ENCODE results near the gene PEDS1. TPM values are rescaled to one million over a fixed set of nuclear protein-coding genes. Genes with fewer than 3 reads are reported as not detected.

The PEDS1 gene
- total and polyA plus RNA-seq, 2 of the 13 experiments (the other 11 are each of a cell fraction or from before 2014, with no cell fraction given): 30.5 to 93.9 TPM

DNA sequence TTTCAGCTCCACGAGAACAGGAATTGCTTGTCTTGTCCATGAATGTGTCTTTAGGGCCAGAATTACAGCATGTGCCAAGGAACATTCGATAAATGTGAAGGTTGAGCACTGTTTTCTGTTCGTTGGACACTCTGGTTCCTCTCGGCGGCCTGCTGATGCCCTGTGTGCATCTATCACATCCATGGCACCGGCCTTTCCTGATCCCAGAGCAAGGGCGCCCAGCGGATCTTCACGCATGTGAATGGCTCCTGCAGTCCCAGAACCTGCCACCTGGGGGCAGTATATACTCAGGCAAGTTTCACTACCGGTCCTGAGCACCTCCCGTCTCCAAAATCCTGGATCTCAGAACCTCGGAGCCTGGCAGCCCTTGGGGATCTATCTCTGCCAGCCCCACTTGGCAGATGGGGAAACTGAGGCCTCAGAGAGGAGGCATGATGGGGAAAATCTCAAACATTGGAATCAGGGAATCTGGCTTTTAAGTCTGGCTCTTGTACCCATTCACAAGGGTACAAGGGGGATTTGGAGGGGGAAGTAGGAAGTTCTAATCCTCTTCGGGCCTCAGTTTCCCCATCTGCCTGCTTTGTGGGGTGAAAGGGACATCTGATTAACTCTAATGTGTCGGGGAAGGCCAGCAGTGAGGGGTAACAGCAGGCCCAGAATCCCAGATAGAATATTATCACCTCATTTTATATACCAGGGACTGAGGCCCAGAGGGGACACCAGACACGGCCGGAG lies 32.8 kb upstream of the PEDS1 start (continued):
- TF ChIP-seq, protein P1, sequence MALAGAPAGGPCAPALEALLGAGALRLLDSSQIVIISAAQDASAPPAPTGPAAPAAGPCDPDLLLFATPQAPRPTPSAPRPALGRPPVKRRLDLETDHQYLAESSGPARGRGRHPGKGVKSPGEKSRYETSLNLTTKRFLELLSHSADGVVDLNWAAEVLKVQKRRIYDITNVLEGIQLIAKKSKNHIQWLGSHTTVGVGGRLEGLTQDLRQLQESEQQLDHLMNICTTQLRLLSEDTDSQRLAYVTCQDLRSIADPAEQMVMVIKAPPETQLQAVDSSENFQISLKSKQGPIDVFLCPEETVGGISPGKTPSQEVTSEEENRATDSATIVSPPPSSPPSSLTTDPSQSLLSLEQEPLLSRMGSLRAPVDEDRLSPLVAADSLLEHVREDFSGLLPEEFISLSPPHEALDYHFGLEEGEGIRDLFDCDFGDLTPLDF (CRISPR knock-in tag; IDR thresholded peaks at IDR 0.05): 0 out of 2 replicates have a peak, but pooled peaks have one; percentile 31
- TF ChIP-seq ARHGAP35 (CRISPR knock-in tag; IDR thresholded peaks at IDR 0.05; ENCODE audit: borderline replicate concordance): 0 out of 2 replicates have a peak, but pooled peaks have one; percentile 71
- 0 out of 2 replicates have a peak, but pooled peaks have one; percentile 28 for TF ChIP-seq ZNF143 (CRISPR knock-in tag; IDR thresholded peaks at IDR 0.05)
- TF ChIP-seq YY1 (IDR thresholded peaks at IDR 0.05; ENCODE audit: insufficient read depth, insufficient replicate concordance, low read depth, low read length): peak; percentile 66
- TF ChIP-seq ZNF510 (CRISPR knock-in tag; IDR thresholded peaks at IDR 0.05; ENCODE audit: low read depth): no peak
- TF ChIP-seq ZNF775 (CRISPR knock-in tag; IDR thresholded peaks at IDR 0.05; ENCODE audit: borderline replicate concordance): 0 out of 2 replicates have a peak, but pooled peaks have one; percentile 6
- no peak for TF ChIP-seq ZNF644 (CRISPR knock-in tag; IDR thresholded peaks at IDR 0.05; ENCODE audit: low read depth)
- peak; percentile 68; the same call in 1 of the 2 replicates for TF ChIP-seq ZKSCAN8 (CRISPR knock-in tag; IDR thresholded peaks at IDR 0.05; ENCODE audit: borderline replicate concordance)
- no peak for TF ChIP-seq NFIC (IDR thresholded peaks at IDR 0.05; ENCODE audit: low read length)
- TF ChIP-seq, protein P2, sequence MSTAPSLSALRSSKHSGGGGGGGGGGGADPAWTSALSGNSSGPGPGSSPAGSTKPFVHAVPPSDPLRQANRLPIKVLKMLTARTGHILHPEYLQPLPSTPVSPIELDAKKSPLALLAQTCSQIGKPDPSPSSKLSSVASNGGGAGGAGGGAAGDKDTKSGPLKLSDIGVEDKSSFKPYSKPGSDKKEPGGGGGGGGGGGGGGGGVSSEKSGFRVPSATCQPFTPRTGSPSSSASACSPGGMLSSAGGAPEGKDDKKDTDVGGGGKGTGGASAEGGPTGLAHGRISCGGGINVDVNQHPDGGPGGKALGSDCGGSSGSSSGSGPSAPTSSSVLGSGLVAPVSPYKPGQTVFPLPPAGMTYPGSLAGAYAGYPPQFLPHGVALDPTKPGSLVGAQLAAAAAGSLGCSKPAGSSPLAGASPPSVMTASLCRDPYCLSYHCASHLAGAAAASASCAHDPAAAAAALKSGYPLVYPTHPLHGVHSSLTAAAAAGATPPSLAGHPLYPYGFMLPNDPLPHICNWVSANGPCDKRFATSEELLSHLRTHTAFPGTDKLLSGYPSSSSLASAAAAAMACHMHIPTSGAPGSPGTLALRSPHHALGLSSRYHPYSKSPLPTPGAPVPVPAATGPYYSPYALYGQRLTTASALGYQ (CRISPR knock-in tag; IDR thresholded peaks at IDR 0.05): peak; percentile 56; the same call in 1 of the 2 replicates
- peak; percentile 79 for TF ChIP-seq MXD3 (CRISPR knock-in tag; IDR thresholded peaks at IDR 0.05)
- no peak for TF ChIP-seq KDM6A (CRISPR knock-in tag; IDR thresholded peaks at IDR 0.05; ENCODE audit: low read depth)
- no peak for TF ChIP-seq NFE2L2 (IDR thresholded peaks at IDR 0.05; ENCODE audit: low read length)
- TF ChIP-seq HES4 (CRISPR knock-in tag; IDR thresholded peaks at IDR 0.05; ENCODE audit: borderline replicate concordance): no peak
- no peak for TF ChIP-seq CBX1 (IDR thresholded peaks at IDR 0.05; ENCODE audit: low read depth)
- TF ChIP-seq ZNF609 (CRISPR knock-in tag; IDR thresholded peaks at IDR 0.05; ENCODE audit: borderline replicate concordance): 0 out of 2 replicates have a peak, but pooled peaks have one; percentile 5
- no peak for TF ChIP-seq HDAC6 (IDR thresholded peaks at IDR 0.05; ENCODE audit: low read depth, low read length)

All from HepG2 (cell line).